ENCODE measurements around the gene GFER. TPM values are rescaled to one million over a fixed set of nuclear protein-coding genes. Genes with fewer than 3 reads are reported as not detected.

The GFER gene
- total RNA-seq, 1 donor, result 8.7 TPM

DNA sequence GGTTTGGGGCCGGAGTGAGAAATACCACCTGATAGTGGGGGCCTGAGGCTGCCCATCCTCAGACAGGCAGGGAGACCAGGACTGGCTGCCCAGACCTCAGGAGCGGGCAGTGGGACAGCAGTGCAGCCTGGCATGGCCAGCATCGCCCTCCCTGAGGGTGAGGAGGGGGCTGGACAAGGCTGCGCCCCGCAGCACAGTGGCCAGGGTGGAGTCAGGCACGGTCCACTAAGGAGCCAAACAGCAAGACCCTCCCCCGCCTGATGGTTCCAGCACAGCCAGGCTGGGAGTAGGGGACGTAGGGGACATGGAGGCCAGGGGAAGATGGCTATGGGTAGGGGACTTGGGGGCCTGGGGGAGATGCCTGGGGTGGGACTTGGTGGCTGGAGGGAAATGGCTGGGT is 22.3 kb downstream of the GFER start:
- no peak for DNase-seq (ENCODE audit: insufficient read length, low spot score, missing footprints)
- Histone ChIP-seq H3K4me1 (ENCODE audit: insufficient read depth, low read length) (peaks cover 32% of the 10 kb centered on the region), H4K20me1 (ENCODE audit: insufficient read depth, low read length) (peaks cover 71% of the 10 kb centered on the region), H3K4me3 (ENCODE audit: insufficient read depth, low read length) (no peak overlapping the region), H3K36me3 (ENCODE audit: insufficient read depth, low read length) (peaks cover 22% of the 10 kb centered on the region), H3K27me3 (ENCODE audit: insufficient read depth, low read length) (no peaks in the 10 kb centered on the region), H3K79me2 (ENCODE audit: insufficient read depth, low read length) (peaks cover 91% of the 10 kb centered on the region), H2AFZ (ENCODE audit: low read length) (no peak overlapping the region), H3K27ac (ENCODE audit: low read depth, low read length) (no peak overlapping the region), H3K9me3 (ENCODE audit: low read depth, low read length) (no peaks in the 10 kb centered on the region), H3K4me2 (ENCODE audit: insufficient read depth, low read length) (no peak overlapping the region)
- TF ChIP-seq, protein P1, sequence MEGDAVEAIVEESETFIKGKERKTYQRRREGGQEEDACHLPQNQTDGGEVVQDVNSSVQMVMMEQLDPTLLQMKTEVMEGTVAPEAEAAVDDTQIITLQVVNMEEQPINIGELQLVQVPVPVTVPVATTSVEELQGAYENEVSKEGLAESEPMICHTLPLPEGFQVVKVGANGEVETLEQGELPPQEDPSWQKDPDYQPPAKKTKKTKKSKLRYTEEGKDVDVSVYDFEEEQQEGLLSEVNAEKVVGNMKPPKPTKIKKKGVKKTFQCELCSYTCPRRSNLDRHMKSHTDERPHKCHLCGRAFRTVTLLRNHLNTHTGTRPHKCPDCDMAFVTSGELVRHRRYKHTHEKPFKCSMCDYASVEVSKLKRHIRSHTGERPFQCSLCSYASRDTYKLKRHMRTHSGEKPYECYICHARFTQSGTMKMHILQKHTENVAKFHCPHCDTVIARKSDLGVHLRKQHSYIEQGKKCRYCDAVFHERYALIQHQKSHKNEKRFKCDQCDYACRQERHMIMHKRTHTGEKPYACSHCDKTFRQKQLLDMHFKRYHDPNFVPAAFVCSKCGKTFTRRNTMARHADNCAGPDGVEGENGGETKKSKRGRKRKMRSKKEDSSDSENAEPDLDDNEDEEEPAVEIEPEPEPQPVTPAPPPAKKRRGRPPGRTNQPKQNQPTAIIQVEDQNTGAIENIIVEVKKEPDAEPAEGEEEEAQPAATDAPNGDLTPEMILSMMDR (IDR thresholded peaks at IDR 0.05; ENCODE audit: extremely low read depth, low read depth, low read length), result no peak

DNA sequence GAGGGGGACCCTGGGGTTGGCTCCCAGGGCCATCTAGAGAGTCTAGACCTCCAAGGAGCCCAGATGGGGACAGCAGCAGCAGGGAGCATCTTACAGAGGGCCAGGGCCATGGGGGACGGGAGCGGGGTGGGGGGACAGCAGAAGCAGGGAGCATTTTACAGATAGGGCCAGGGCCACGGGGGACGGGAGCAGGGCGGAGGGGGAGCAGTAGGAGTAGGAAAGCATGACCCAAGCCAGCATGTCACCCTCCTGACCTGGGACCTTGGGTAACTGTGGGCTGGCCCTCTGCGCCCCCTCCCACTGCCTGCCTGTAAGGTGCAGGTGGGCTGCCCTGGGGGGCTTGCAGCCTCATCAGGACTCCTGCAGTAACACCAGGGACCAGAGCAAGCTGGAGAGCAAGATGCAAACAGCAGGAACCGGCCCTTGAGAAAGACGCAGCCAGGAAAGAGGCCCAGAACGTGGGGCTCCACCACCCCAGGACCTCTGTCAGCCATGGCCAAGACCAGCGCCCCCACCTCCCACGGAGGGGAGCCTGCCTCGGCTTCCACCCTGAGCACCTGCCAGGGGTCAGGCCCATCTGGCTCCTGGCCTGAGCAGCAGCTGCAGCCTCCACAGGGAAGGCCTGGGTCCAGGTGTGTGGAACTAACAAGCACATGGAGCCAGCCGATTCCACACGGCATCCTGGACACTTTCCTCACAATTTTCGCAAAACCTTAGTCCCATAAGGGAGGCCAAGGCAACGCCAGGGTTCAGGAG is 23.3 kb downstream of the GFER start:
- H3K27me3 ChIP-seq (ENCODE audit: insufficient read depth, low read length), result no peaks in the 10 kb centered on the region
- peaks cover 82% of the 10 kb centered on the region for H3K79me2 ChIP-seq (ENCODE audit: insufficient read depth, low read length)
- H3K4me2 ChIP-seq (ENCODE audit: insufficient read depth, low read length), result peak overlapping the region; percentile 96
- H3K9me3 ChIP-seq (ENCODE audit: low read depth, low read length), result no peaks in the 10 kb centered on the region
- TF ChIP-seq, protein P1 (IDR thresholded peaks at IDR 0.05; ENCODE audit: extremely low read depth, low read depth, low read length), result no peak
- peak overlapping the region; percentile 57 for H3K27ac ChIP-seq (ENCODE audit: low read depth, low read length)
- H3K4me1 ChIP-seq (ENCODE audit: insufficient read depth, low read length), result peaks cover 32% of the 10 kb centered on the region
- no peak overlapping the region for H2AFZ ChIP-seq (ENCODE audit: low read length)
- peak overlapping the region; percentile 82 for H3K4me3 ChIP-seq (ENCODE audit: insufficient read depth, low read length)
- DNase-seq (ENCODE audit: insufficient read length, low spot score, missing footprints), result no peak
- peaks cover 67% of the 10 kb centered on the region for H4K20me1 ChIP-seq (ENCODE audit: insufficient read depth, low read length)
- H3K36me3 ChIP-seq (ENCODE audit: insufficient read depth, low read length), result peaks cover 13% of the 10 kb centered on the region

DNA sequence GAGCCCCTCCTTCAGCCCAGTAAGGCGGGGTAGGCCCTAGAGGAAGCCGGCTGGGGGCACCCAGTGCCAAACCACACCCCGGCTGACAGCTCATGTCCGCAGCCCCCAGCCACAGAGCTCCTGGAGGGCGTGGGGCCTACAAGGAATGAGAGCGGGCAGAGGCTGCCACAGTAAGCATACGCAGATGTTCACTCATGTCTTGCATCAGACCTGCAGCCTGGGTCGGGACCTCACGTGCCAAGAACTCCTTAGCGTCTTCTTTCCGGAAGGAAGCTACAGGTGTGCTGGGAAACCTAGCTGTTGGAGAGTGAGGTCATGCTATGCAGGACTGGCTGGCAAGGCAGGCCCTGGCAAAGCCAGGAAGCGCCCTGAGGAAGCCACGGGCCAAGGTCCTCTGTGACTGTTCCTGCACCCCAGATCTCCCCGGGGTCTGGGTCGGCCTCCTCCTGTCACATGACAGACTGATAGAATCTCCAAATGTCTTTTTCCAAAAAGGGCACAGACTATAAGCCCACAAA is 24.1 kb downstream of the GFER start:
- Histone ChIP-seq H3K4me3 (ENCODE audit: insufficient read depth, low read length) (peak overlapping the region; percentile 82), H3K27me3 (ENCODE audit: insufficient read depth, low read length) (no peaks in the 10 kb centered on the region), H3K79me2 (ENCODE audit: insufficient read depth, low read length) (peaks cover 74% of the 10 kb centered on the region), H2AFZ (ENCODE audit: low read length) (no peak overlapping the region), H3K27ac (ENCODE audit: low read depth, low read length) (peak overlapping the region; percentile 57), H4K20me1 (ENCODE audit: insufficient read depth, low read length) (peaks cover 59% of the 10 kb centered on the region), H3K9me3 (ENCODE audit: low read depth, low read length) (no peaks in the 10 kb centered on the region), H3K4me1 (ENCODE audit: insufficient read depth, low read length) (peaks cover 32% of the 10 kb centered on the region), H3K36me3 (ENCODE audit: insufficient read depth, low read length) (peaks cover 5% of the 10 kb centered on the region), H3K4me2 (ENCODE audit: insufficient read depth, low read length) (peak overlapping the region; percentile 96)
- DNase-seq (ENCODE audit: insufficient read length, low spot score, missing footprints), result peak; percentile 96
- TF ChIP-seq, protein P1 (IDR thresholded peaks at IDR 0.05; ENCODE audit: extremely low read depth, low read depth, low read length), result no peak

DNA sequence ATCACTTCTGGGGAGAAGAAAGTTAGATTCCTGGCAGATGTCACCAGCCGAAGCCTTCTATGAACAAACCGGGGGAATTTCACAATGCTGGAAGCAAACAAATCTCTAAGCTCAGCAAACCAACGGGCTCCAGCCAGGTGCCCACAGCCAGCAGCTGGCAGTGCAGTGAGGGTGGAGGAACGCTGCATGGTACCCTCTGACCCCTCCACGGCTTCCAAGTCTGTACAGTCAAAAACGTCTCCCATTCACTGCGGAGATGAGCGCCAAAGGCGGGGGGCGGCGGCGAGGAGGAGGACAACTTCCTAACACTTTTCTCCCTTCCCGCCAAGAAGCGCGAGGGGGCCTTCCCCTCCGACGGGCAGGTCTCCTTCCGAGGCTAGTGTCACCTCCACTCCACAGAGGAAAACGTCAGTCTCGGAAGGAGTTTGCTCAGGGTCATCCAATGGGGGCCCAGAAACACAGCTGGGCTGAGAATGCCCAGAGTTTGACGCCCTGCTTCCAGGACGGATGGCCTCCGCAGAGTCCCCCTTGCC is 24.7 kb downstream of the GFER start:
- Histone ChIP-seq H3K9me3 (ENCODE audit: low read depth, low read length) (no peaks in the 10 kb centered on the region), H3K36me3 (ENCODE audit: insufficient read depth, low read length) (no peaks in the 10 kb centered on the region), H2AFZ (ENCODE audit: low read length) (no peak overlapping the region), H3K4me2 (ENCODE audit: insufficient read depth, low read length) (peak overlapping the region; percentile 96), H3K27ac (ENCODE audit: low read depth, low read length) (peak overlapping the region; percentile 57), H3K27me3 (ENCODE audit: insufficient read depth, low read length) (no peaks in the 10 kb centered on the region), H3K79me2 (ENCODE audit: insufficient read depth, low read length) (peaks cover 67% of the 10 kb centered on the region), H4K20me1 (ENCODE audit: insufficient read depth, low read length) (peaks cover 52% of the 10 kb centered on the region), H3K4me1 (ENCODE audit: insufficient read depth, low read length) (peaks cover 32% of the 10 kb centered on the region), H3K4me3 (ENCODE audit: insufficient read depth, low read length) (peak overlapping the region; percentile 82)
- DNase-seq (ENCODE audit: insufficient read length, low spot score, missing footprints), result peak; percentile 92
- TF ChIP-seq, protein P1 (IDR thresholded peaks at IDR 0.05; ENCODE audit: extremely low read depth, low read depth, low read length), result no peak

Data from osteoblast (primary cell).